Choroid plexus epithelial cell (primary cell): ENCODE data around the gene SOCS6.
A peak's percentile ranks its signal among the peaks of the same experiment; 100 is the strongest.
"Not testable (repeated sequence)": the region's sequence is repeated elsewhere in the genome, so short reads cannot be mapped to it uniquely, and the experiment has no call there.

Experiments used
- DNase-seq: peaks from one replicate; pipeline ENCODE4 v3.0.0-alpha.2; 2010; ENCODE audit warnings: low read depth
- H3K4me3 ChIP-seq: 2 replicates; pipeline ENCODE4 v1.5.1; 2011; ENCODE audit warnings: low read depth, mild to moderate bottlenecking, control low read depth, low read length, moderate library complexity
- TF ChIP-seq, protein P1 (sequence below): conservative IDR thresholded peaks from 2 replicates; pipeline ENCODE4 v1.5.1; 2011; ENCODE audit warnings: low read depth, mild to moderate bottlenecking, control low read depth, inconsistent platforms, low read length, moderate library complexity

The SOCS6 gene

DNA sequence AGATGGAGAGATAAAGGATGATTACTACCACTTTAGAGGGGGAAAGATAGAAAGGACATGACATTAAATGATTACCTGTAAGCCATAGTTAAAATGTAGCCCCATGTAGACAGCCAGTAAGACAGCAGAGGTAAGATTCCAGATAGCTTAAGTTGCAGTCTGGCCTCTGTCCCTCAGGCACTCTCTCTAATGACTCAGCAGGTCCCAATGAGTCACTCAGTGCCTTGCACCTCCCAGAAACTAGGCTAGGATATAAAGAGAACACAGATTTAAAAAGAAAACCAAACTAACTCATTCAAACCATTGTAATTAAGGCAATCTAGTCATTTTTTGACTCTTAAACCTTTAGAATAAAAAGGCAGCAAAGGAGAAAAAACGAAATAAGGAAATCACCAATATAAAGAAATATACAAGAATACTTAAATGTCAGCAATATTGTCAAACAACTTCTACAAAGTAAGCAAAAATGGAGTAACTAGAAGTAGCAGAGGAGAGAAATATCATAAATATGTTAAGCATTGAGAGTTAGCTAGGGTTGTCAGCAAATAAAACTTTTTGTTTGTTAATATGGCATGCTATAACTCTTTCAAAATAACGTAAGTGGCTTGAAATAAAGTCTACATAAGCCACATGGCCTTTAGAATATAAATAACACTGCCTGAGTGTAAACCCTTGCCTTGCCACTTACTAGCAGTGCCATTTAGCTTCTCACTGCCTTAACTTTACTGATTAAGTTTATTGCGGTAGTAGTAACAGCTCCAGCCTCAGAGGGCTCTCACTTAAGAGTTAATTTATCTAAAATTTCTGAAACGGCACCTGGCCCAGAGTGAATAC lies 48.5 kb downstream of the SOCS6 start:
- peak; percentile 86 for DNase-seq
- H3K4me3 ChIP-seq: no peak overlapping the region
- TF ChIP-seq, protein P1, sequence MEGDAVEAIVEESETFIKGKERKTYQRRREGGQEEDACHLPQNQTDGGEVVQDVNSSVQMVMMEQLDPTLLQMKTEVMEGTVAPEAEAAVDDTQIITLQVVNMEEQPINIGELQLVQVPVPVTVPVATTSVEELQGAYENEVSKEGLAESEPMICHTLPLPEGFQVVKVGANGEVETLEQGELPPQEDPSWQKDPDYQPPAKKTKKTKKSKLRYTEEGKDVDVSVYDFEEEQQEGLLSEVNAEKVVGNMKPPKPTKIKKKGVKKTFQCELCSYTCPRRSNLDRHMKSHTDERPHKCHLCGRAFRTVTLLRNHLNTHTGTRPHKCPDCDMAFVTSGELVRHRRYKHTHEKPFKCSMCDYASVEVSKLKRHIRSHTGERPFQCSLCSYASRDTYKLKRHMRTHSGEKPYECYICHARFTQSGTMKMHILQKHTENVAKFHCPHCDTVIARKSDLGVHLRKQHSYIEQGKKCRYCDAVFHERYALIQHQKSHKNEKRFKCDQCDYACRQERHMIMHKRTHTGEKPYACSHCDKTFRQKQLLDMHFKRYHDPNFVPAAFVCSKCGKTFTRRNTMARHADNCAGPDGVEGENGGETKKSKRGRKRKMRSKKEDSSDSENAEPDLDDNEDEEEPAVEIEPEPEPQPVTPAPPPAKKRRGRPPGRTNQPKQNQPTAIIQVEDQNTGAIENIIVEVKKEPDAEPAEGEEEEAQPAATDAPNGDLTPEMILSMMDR: no peak

DNA sequence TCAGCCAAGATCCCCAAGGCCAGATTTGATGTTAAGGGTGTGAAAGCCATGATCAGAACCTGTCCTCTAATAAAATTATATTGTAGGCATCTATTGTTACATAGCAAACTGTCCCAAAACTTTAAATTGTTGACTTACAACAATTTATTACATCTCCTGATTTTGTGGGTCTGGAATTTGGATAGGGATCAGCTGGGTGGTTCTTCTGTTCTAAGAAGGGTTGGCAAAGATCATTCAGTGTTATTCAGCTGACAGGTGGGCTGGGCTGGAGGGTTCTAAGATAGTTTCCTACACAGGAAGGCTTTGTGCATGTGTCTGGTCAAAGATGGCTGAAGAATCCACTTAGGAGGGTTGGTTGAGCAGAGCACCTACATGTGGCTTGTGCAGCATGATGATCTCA lies 50.0 kb downstream of the SOCS6 start:
- DNase-seq: no peak
- H3K4me3 ChIP-seq: no peak overlapping the region
- TF ChIP-seq, protein P1: no peak

DNA sequence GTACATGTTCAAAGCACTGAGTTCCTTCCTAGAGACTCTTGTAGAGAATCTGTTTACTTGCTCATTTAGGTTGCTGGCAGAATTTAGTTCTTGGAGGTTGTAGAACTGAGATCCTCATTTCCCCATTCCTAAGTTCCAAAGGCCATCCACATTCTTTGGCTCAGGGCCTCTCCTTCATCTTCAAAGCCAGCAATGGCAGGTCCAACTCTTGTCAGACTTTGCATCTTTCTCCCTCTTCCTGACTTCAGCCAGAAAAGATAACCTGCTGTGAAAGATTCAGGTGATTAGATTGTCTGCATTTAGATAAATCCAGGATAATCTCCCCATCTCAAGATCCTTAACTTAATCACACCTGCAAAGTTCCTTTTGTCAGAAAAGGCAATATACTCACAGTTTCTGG lies 51.1 kb downstream of the SOCS6 start:
- TF ChIP-seq, protein P1: no peak
- H3K4me3 ChIP-seq: no peak overlapping the region
- DNase-seq: no peak

DNA sequence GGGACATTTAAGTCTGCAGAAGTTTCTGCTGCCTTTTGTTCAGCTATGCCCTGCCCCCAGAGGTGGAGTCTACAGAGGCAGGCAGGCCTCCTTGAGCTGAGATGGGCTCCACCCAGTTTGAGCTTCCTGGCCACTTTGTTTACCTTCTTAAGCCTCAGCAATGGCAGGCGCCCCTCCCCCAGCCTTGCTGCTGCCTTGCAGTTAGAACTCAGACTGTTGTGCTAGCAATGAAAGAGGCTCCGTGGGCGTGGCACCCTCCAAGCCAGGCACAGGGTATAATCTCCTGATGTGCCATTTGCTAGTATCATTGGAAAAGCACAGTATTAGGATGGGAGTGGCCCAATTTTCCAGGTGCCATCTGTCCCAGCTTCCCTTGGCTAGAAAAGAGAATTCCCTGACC lies 59.6 kb downstream of the SOCS6 start:
- DNase-seq, H3K4me3 ChIP-seq: not testable (repeated sequence)

DNA sequence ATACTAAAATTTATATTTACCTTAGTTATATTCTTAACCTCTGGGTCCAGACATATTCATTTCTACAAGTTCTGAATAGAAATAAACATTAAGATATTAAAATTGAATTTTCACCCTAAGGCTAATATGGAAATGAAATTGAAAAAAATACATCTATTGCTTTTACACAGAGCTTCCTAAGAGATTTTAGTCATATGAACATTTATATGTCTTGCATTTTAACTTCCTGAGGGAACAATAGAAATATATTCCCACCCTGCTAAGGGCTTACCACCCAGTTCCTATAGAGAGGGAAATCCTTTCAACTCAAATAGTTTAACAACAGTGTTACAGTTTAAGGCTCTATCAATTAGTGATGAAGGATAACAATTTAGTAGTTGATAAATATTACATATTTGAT lies 60.5 kb downstream of the SOCS6 start:
- DNase-seq: no peak
- no peak overlapping the region for H3K4me3 ChIP-seq
- TF ChIP-seq, protein P1: no peak

DNA sequence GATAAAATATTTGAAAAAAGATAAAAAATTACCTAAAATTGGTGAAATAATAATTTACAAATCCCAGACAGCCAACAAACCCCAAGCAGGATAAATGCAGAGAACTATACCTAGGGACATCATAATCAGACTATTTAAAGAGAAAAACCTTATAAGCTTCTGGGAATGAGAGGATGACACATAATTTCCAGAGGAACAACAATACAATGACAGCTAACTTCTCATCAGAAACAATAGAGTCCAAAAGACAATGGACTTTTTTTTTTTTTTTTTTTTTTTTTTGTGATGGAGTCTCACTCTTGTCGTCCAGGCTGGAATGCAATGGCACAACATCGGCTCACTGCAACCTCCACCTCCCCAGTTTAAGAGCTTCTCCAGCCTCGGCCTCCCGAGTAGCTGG lies 65.2 kb downstream of the SOCS6 start:
- H3K4me3 ChIP-seq: no peak overlapping the region
- TF ChIP-seq, protein P1: no peak
- no peak for DNase-seq

DNA sequence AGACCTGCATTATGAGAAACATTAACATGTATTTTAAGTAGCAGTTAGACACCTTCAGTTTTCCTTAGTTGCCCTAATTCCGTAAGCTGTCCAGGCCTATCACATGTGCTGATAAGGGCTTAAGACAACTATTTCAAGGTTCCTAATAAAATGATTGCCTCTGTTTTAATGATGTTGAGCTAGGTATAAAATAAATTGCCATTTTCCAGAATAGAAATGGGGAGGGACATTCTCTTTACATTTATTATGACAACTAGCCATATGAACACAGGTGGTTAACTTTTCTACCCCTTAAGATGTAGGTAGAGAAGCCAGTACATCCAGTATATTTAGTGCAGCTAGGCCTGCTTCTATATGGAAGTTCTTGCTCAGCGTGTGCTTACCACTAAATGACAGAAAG lies 65.9 kb downstream of the SOCS6 start:
- H3K4me3 ChIP-seq: no peak overlapping the region
- no peak for DNase-seq
- TF ChIP-seq, protein P1: no peak
